Measurements from ENCODE around the gene TMEM63A. TPM values are rescaled to one million over a fixed set of nuclear protein-coding genes. Genes with fewer than 3 reads are reported as not detected.

TMEM63A gene
- total RNA-seq, 2 donors from 2014 or later = 141 to 192 TPM

DNA sequence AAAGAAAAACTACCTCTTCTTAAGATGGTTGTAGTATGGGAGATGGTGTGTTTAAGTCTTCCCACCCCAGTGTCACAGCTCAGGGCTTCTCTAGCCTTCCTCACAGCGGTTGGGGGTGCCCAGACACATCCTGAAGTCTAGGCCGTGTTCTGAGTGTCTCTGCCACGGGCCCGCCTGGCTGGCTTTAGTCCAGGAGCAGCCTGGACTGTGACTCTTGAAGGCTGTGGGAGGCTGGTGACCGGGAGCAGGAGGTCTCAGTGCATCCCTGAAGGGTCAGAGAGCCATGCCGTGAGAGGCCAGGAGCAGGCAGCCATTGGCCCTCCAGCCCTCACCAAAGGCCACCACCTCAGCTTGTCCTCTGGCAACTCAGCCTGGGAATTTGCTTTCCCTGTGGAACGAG lies 67.8 kb downstream of the TMEM63A start:
- intact Hi-C loops (cut with DNase I) = loop anchor here (5.0 kb wide), 2 partner anchors 33 to 68 kb away; partner anchors contain the start of gene TMEM63A

DNA sequence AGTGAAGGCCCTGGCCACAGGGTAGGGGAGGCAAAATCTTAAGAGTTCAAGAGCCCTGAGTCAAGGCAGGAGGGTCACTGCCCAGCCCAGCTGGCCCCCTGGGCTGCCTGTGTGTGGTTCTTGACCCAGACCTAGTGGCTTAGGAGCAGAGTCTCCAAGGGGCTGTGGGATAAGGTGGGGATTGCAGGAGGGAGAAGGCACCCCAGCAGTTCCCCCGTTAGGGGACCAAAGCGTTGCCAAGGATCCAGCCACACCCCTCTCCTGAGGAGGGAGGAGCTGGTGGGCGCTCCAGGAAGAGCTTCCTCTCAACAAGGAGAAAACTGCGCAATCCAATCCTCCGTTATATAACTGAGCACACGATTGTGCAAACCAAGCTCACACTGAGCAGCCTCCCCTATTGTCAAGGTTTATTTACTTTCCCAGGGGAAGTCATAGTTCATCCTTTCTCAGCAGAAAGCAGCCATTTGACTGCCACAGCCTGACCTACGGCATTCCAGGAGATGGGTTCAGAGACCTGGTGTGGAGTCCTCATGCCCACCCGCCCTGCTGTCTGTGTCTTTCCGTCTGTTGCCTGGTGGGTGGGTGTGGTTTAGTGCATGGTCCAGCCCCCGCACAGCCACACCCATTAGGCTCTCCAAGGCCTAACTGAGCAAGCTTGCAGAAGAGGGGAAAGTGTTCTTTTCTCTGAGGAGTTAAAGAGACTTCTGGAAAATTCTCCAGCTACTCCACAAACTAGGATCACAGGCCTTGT lies 68.8 kb downstream of the TMEM63A start:
- no peaks in the 10 kb centered on the region for H3K27me3 ChIP-seq (replicated peaks; ENCODE audit: insufficient read depth)
- intact Hi-C loops (cut with DNase I) = loop anchor here (5.0 kb wide), 2 partner anchors 34 to 69 kb away; partner anchors contain the start of gene TMEM63A
- no peak overlapping the region for H3K4me3 ChIP-seq
- WGBS = 29% methylated on average over 10 of the region's 10 CpGs
- no peaks in the 10 kb centered on the region for H3K36me3 ChIP-seq
- peak overlapping the region; percentile 80 to 81 for H3K27ac ChIP-seq
- no peak for DNase-seq (ENCODE audit: low spot score)
- TF ChIP-seq, protein P1, sequence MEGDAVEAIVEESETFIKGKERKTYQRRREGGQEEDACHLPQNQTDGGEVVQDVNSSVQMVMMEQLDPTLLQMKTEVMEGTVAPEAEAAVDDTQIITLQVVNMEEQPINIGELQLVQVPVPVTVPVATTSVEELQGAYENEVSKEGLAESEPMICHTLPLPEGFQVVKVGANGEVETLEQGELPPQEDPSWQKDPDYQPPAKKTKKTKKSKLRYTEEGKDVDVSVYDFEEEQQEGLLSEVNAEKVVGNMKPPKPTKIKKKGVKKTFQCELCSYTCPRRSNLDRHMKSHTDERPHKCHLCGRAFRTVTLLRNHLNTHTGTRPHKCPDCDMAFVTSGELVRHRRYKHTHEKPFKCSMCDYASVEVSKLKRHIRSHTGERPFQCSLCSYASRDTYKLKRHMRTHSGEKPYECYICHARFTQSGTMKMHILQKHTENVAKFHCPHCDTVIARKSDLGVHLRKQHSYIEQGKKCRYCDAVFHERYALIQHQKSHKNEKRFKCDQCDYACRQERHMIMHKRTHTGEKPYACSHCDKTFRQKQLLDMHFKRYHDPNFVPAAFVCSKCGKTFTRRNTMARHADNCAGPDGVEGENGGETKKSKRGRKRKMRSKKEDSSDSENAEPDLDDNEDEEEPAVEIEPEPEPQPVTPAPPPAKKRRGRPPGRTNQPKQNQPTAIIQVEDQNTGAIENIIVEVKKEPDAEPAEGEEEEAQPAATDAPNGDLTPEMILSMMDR (IDR thresholded peaks at IDR 0.05) = peak in 1 of 4 experiments; percentile 4
- TF ChIP-seq POLR2AphosphoS5 (IDR thresholded peaks at IDR 0.05) (peak; percentile 83), POLR2A (IDR thresholded peaks at IDR 0.05) (peak; percentile 12)
- H3K4me1 ChIP-seq (replicated peaks) = peaks cover 17% of the 10 kb centered on the region
- H3K9me3 ChIP-seq = no peaks in the 10 kb centered on the region

More for the DNA sequence above, 67.8 kb downstream of the TMEM63A start:
- H3K36me3 ChIP-seq = no peaks in the 10 kb centered on the region
- TF ChIP-seq POLR2AphosphoS5 (IDR thresholded peaks at IDR 0.05) = no peak
- TF ChIP-seq, protein P1 (IDR thresholded peaks at IDR 0.05) = no peak
- no peak for TF ChIP-seq POLR2A (IDR thresholded peaks at IDR 0.05)
- DNase-seq (ENCODE audit: low spot score) = no peak
- WGBS = 64% methylated on average over 7 of the region's 7 CpGs
- H3K4me1 ChIP-seq (replicated peaks) = peaks cover 17% of the 10 kb centered on the region
- peak overlapping the region; percentile 80 to 81 for H3K27ac ChIP-seq
- H3K9me3 ChIP-seq = no peaks in the 10 kb centered on the region
- H3K27me3 ChIP-seq (replicated peaks; ENCODE audit: insufficient read depth) = no peaks in the 10 kb centered on the region
- H3K4me3 ChIP-seq = no peak overlapping the region

DNA sequence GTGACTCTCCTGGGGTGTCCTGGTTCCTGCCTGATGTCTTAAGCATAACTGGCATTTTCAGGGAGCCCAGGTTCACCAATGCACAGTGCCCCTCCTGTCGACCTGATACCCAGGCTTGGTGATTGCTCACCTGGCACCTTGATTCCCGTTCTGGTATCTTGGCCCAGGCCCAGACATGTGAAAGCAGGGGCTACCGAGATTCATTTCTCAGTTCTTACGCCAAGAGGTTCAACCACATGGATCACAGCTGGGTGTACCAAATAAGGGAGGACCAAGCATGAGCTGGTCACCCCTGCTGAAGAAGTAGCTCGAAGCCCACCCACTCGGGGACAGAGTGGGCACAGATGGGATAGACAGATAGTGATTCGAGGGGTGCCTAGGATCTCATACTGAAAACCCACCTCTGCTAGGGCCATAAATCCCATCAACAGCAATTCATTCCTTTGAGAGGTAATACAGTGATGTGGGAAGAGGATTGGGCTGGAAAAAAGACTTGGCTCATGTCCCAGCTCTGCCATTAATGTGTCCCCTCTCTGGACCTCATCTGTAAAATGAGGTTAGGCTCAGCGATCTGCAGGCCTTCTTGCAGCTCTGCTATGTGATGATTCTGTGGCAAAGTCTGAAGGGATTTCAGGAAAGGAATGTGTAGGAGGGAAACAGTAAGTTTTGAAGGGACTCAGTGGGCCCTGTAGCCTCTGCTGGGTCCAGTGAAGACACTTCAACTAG lies 69.5 kb downstream of the TMEM63A start:
- no peak overlapping the region for H3K4me3 ChIP-seq
- peak overlapping the region; percentile 80 to 81 for H3K27ac ChIP-seq
- 58% methylated on average over 8 of the region's 8 CpGs for WGBS
- no peaks in the 10 kb centered on the region for H3K36me3 ChIP-seq
- TF ChIP-seq POLR2AphosphoS5 (IDR thresholded peaks at IDR 0.05) = no peak
- TF ChIP-seq, protein P1 (IDR thresholded peaks at IDR 0.05) = no peak
- TF ChIP-seq POLR2A (IDR thresholded peaks at IDR 0.05) = no peak
- no peak for DNase-seq (ENCODE audit: low spot score)
- H3K9me3 ChIP-seq = no peaks in the 10 kb centered on the region
- intact Hi-C loops (cut with DNase I) = loop anchor here (5.0 kb wide), 2 partner anchors 35 to 70 kb away; partner anchors contain the start of gene TMEM63A
- H3K27me3 ChIP-seq (replicated peaks; ENCODE audit: insufficient read depth) = no peaks in the 10 kb centered on the region
- H3K4me1 ChIP-seq (replicated peaks) = peaks cover 14% of the 10 kb centered on the region

DNA sequence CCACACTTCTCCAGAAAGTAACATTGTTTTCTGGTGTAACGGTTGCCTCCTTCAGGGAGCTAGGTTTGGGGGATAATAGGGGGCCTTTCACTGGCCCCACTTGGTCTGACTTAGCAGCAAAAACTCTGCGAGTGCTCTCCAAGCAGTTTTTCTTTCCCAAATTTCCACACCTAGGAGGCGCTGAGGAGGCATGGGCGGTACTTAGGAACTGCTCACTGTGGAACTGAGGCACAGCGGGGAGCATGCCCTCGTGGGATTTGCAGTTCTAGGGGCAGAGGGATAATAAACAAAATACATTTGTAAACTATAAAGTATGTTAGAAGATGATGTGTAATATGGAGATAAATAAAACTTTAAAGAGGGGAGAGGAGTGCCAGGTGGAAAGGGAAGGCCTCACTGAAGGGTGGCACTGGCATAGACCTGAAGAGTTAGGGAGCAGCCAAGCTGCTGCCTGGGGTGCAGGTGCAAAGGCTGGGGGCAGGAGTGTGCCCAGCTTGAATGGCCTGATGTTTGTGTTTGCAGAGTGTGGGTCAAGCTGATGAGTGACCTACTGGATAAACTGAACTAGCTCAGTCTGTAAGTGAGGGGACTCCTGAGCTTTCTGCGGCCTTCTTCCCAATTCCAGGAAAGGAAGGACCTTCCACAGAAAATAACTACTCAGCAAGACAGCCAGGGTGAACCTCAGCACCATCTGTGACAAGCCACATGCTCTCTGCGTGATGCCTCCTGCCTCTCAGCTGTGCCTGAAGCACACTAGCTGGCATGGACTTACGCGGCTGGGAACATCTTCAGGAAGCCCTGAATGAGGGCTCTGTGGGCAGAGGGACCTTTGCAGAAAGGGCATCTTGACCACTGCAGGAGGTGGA lies 70.3 kb downstream of the TMEM63A start:
- Histone ChIP-seq H3K27ac (peak overlapping the region; percentile 80 to 81), H3K4me1 (replicated peaks) (peaks cover 10% of the 10 kb centered on the region), H3K36me3 (no peaks in the 10 kb centered on the region), H3K4me3 (peak overlapping the region; percentile 69 to 72), H3K27me3 (replicated peaks; ENCODE audit: insufficient read depth) (no peaks in the 10 kb centered on the region), H3K9me3 (no peaks in the 10 kb centered on the region)
- DNase-seq (ENCODE audit: low spot score) = no peak
- TF ChIP-seq, protein P1 (IDR thresholded peaks at IDR 0.05) = peak in 2 of 4 experiments; percentile 27 to 30
- TF ChIP-seq POLR2AphosphoS5 (IDR thresholded peaks at IDR 0.05) = no peak
- intact Hi-C loops (cut with DNase I) = loop anchor here (2.0 to 5.0 kb wide), 3 partner anchors 33 to 70 kb away; partner anchors contain the start of gene TMEM63A
- WGBS = 64% methylated on average over 10 of the region's 10 CpGs
